ENCODE data around the gene CAMK1D. TPM values are rescaled to one million over a fixed set of nuclear protein-coding genes. Genes with fewer than 3 reads are reported as not detected.

CAMK1D gene
- total RNA-seq, 2 experiments from 2014 or later = 28.8 to 35.3 TPM

GRCh38 chr10:12400266-12400931 is 51.1 kb downstream of the CAMK1D start:
- no peak for DNase-seq
- Histone ChIP-seq H3K36me3 (ENCODE audit: insufficient read depth, low read length) (peaks cover 5% of the 10 kb centered on the region), H3K27me3 (ENCODE audit: control insufficient read depth in 1 of 2, insufficient read depth in 2 of 2, low read length in 2 of 2) (no peaks in the 10 kb centered on the region), H3K4me1 (ENCODE audit: insufficient read depth, low read length) (no peaks in the 10 kb centered on the region), H3K4me3 (ENCODE audit: low read length) (no peak overlapping the region), H3K9me3 (ENCODE audit: control insufficient read depth in 1 of 2, insufficient read depth in 1 of 2, low read length in 2 of 2) (no peaks in the 10 kb centered on the region), H3K27ac (ENCODE audit: low read depth in 1 of 2, low read length in 2 of 2) (no peak overlapping the region)
- H3K4me3 Mint-ChIP-seq = no peak overlapping the region
- no peak for TF ChIP-seq CTCF (IDR thresholded peaks at IDR 0.05)
- intact Hi-C loops (cut with DNase I, micrococcal nuclease) = no loop called here
- peaks cover 33% of the 10 kb centered on the region for H3K4me1 Mint-ChIP-seq (ENCODE audit: low read depth)
- no peaks in the 10 kb centered on the region for H3K9me3 Mint-ChIP-seq
- no peak overlapping the region for H3K27ac Mint-ChIP-seq
- no peaks in the 10 kb centered on the region for H3K27me3 Mint-ChIP-seq
- ATAC-seq (ENCODE audit: poor library complexity) = no peak
- POLR2A ChIA-PET = interaction anchor here (1.9 kb wide), 1 partner anchor 51 kb away, joined by 8 read pairs; the partner anchor contains the start of gene CAMK1D
- H3K36me3 Mint-ChIP-seq (ENCODE audit: low read depth) = peaks cover 12% of the 10 kb centered on the region
- CTCF ChIA-PET = no interaction called here

- H3K27ac ChIP-seq (ENCODE audit: low read depth in 1 of 2, low read length in 2 of 2) = no peak overlapping the region
- intact Hi-C loops (cut with DNase I, micrococcal nuclease) = no loop called here
- no peaks in the 10 kb centered on the region for H3K27me3 Mint-ChIP-seq
- POLR2A ChIA-PET = interaction anchor here (1.9 kb wide), 1 partner anchor 52 kb away, joined by 8 read pairs; the partner anchor contains the start of gene CAMK1D
- DNase-seq (no peak), ATAC-seq (ENCODE audit: poor library complexity) (no peak)
- no peak overlapping the region for H3K4me3 Mint-ChIP-seq
- no peaks in the 10 kb centered on the region for H3K27me3 ChIP-seq (ENCODE audit: control insufficient read depth in 1 of 2, insufficient read depth in 2 of 2, low read length in 2 of 2)
- no peaks in the 10 kb centered on the region for H3K4me1 ChIP-seq (ENCODE audit: insufficient read depth, low read length)
- H3K36me3 Mint-ChIP-seq (ENCODE audit: low read depth) = peaks cover 21% of the 10 kb centered on the region
- TF ChIP-seq CTCF (IDR thresholded peaks at IDR 0.05) = no peak
- H3K4me3 ChIP-seq (ENCODE audit: low read length) = no peak overlapping the region
- H3K4me1 Mint-ChIP-seq (ENCODE audit: low read depth) = peaks cover 29% of the 10 kb centered on the region
- no peaks in the 10 kb centered on the region for H3K9me3 ChIP-seq (ENCODE audit: control insufficient read depth in 1 of 2, insufficient read depth in 1 of 2, low read length in 2 of 2)
- peaks cover 5% of the 10 kb centered on the region for H3K36me3 ChIP-seq (ENCODE audit: insufficient read depth, low read length)
- H3K9me3 Mint-ChIP-seq = no peaks in the 10 kb centered on the region
- H3K27ac Mint-ChIP-seq = no peak overlapping the region
- CTCF ChIA-PET = no interaction called here
These were observed 52.1 kb downstream of the CAMK1D start for GRCh38 chr10:12401466-12401865.

GRCh38 chr10:12403119-12403518 is 53.8 kb downstream of the CAMK1D start:
- CTCF ChIA-PET = no interaction called here
- no peak overlapping the region for H3K4me3 ChIP-seq (ENCODE audit: low read length)
- H3K9me3 Mint-ChIP-seq = no peaks in the 10 kb centered on the region
- no peak overlapping the region for H3K27ac Mint-ChIP-seq
- no peaks in the 10 kb centered on the region for H3K27me3 ChIP-seq (ENCODE audit: control insufficient read depth in 1 of 2, insufficient read depth in 2 of 2, low read length in 2 of 2)
- intact Hi-C loops (cut with DNase I, micrococcal nuclease) = no loop called here
- H3K27ac ChIP-seq (ENCODE audit: low read depth in 1 of 2, low read length in 2 of 2) = no peak overlapping the region
- no peak for TF ChIP-seq CTCF (IDR thresholded peaks at IDR 0.05)
- no peaks in the 10 kb centered on the region for H3K27me3 Mint-ChIP-seq
- no peak for DNase-seq
- no peaks in the 10 kb centered on the region for H3K4me1 ChIP-seq (ENCODE audit: insufficient read depth, low read length)
- H3K4me1 Mint-ChIP-seq (ENCODE audit: low read depth) = peaks cover 27% of the 10 kb centered on the region
- no peaks in the 10 kb centered on the region for H3K9me3 ChIP-seq (ENCODE audit: control insufficient read depth in 1 of 2, insufficient read depth in 1 of 2, low read length in 2 of 2)
- no peak for ATAC-seq (ENCODE audit: poor library complexity)
- peaks cover 31% of the 10 kb centered on the region for H3K36me3 Mint-ChIP-seq (ENCODE audit: low read depth)
- POLR2A ChIA-PET = no interaction called here
- H3K36me3 ChIP-seq (ENCODE audit: insufficient read depth, low read length) = peaks cover 5% of the 10 kb centered on the region
- no peak overlapping the region for H3K4me3 Mint-ChIP-seq

Measured in CD4-positive, alpha-beta T cell (primary cell).